DOHH2 (cell line): ENCODE measurements around the gene LYZL1.

ENCODE experiments used
- H3F3A ChIP-seq: fragments of 200-600 bp; sonication (generic), shearing (Covaris generic); 2 replicates; pipeline ENCODE4 v1.6.0; 2016; ENCODE audit warnings: antibody characterized with exemption, mild to moderate bottlenecking; ENCODE audit not compliant: control insufficient read depth, insufficient read depth
- H3K27ac ChIP-seq: fragments of 200-600 bp; sonication (generic); 2 replicates; pipeline ENCODE4 v1.5.1; 2014; ENCODE audit warnings: low read depth, mild to moderate bottlenecking, low read length, moderate library complexity
- H3K27me3 ChIP-seq: fragments of 200-600 bp; sonication (generic); 2 replicates; pipeline ENCODE4 v1.6.1; 2014; ENCODE audit warnings: mild to moderate bottlenecking, low read length, mixed read lengths; ENCODE audit not compliant: control insufficient read depth
- H3K36me3 ChIP-seq: fragments of 200-600 bp; sonication (generic); 2 replicates; pipeline ENCODE4 v1.6.1; 2014; ENCODE audit warnings: mild to moderate bottlenecking, low read length, moderate library complexity, mixed read lengths; ENCODE audit not compliant: control insufficient read depth
- H3K4me1 ChIP-seq: fragments of 200-600 bp; sonication (generic); 2 replicates; pipeline ENCODE4 v1.6.1; 2014; ENCODE audit warnings: mild to moderate bottlenecking, low read length, mixed read lengths; ENCODE audit not compliant: control insufficient read depth
- H3K4me2 ChIP-seq: fragments of 200-600 bp; sonication (generic); 2 replicates; pipeline ENCODE4 v1.6.0; 2014; ENCODE audit warnings: mild to moderate bottlenecking, low read length, moderate library complexity
- H3K4me3 ChIP-seq: fragments of 200-600 bp; sonication (generic); 2 replicates; pipeline ENCODE4 v1.5.1; 2014; ENCODE audit warnings: mild to moderate bottlenecking, low read length, mixed read lengths
- H3K79me2 ChIP-seq: fragments of 200-600 bp; sonication (generic); 2 replicates; pipeline ENCODE4 v1.6.1; 2014; ENCODE audit warnings: mild to moderate bottlenecking, low read length, mixed read lengths; ENCODE audit not compliant: control insufficient read depth
- H3K9me2 ChIP-seq: fragments of 200-600 bp; sonication (generic); replicated peaks from 2 replicates; pipeline ENCODE4 v1.6.1; 2014; ENCODE audit warnings: mild to moderate bottlenecking, low read length, mixed read lengths; ENCODE audit not compliant: control insufficient read depth
- H3K9me3 ChIP-seq: fragments of 200-600 bp; sonication (generic); 2 replicates; pipeline ENCODE4 v1.6.1; 2014; ENCODE audit warnings: antibody characterized with exemption, low read length, mixed read lengths; ENCODE audit not compliant: control insufficient read depth, insufficient read depth
- H4K20me1 ChIP-seq: fragments of 200-600 bp; sonication (generic); 2 replicates; pipeline ENCODE4 v1.6.0; 2014; ENCODE audit warnings: low read depth, mild to moderate bottlenecking, antibody characterized with exemption, low read length, moderate library complexity; ENCODE audit not compliant: control insufficient read depth, insufficient read depth
- CTCF ChIP-seq: fragments of 200-600 bp; sonication (generic); IDR thresholded peaks from one replicate; pipeline ENCODE4 v1.5.1; 2014; ENCODE audit warnings: antibody characterized with exemption, mild to moderate bottlenecking, low read depth, low read length; ENCODE audit not compliant: poor library complexity, severe bottlenecking
- EZH2phosphoT487 ChIP-seq: fragments of 200-600 bp; sonication (generic); IDR thresholded peaks from 2 replicates; pipeline ENCODE4 v1.6.1; 2017; ENCODE audit warnings: borderline replicate concordance, mild to moderate bottlenecking, antibody characterized with exemption, low read length, moderate library complexity, mixed read lengths

LYZL1 gene

GRCh38 chr10:29257106-29257783 lies 31.6 kb upstream of the LYZL1 start:
- Histone ChIP-seq H3K4me3 (no peak overlapping the region), H3K27me3 (no peaks in the 10 kb centered on the region), H3K4me2 (no peak overlapping the region), H3K4me1 (no peaks in the 10 kb centered on the region), H3F3A (no peaks in the 10 kb centered on the region), H3K36me3 (no peaks in the 10 kb centered on the region), H3K79me2 (no peaks in the 10 kb centered on the region), H3K27ac (no peak overlapping the region), H3K9me3 (no peaks in the 10 kb centered on the region), H3K9me2 (no peaks in the 10 kb centered on the region), H4K20me1 (no peaks in the 10 kb centered on the region)
- TF ChIP-seq EZH2phosphoT487, result no peak
- no peak for TF ChIP-seq CTCF

- Histone ChIP-seq H3K4me1 (no peaks in the 10 kb centered on the region), H3K9me2 (no peaks in the 10 kb centered on the region), H3K4me3 (no peak overlapping the region), H3K27me3 (no peaks in the 10 kb centered on the region), H3K79me2 (no peaks in the 10 kb centered on the region), H3F3A (no peaks in the 10 kb centered on the region), H3K27ac (no peak overlapping the region), H3K36me3 (no peaks in the 10 kb centered on the region), H3K9me3 (no peaks in the 10 kb centered on the region), H4K20me1 (no peaks in the 10 kb centered on the region), H3K4me2 (no peak overlapping the region)
- no peak for TF ChIP-seq CTCF
- no peak for TF ChIP-seq EZH2phosphoT487
These were observed 31.1 kb upstream of the LYZL1 start for GRCh38 chr10:29257784-29258135.

- H3K4me1 ChIP-seq, result no peaks in the 10 kb centered on the region
- TF ChIP-seq EZH2phosphoT487, result no peak
- no peak for TF ChIP-seq CTCF
These were observed 29.4 kb upstream of the LYZL1 start for GRCh38 chr10:29259498-29259897.

More at GRCh38 chr10:29259498-29259897, 29.4 kb upstream of the LYZL1 start:
- Histone ChIP-seq H3K27ac (no peak overlapping the region), H3K36me3 (no peaks in the 10 kb centered on the region), H3K9me2 (no peaks in the 10 kb centered on the region), H3K4me2 (no peak overlapping the region), H4K20me1 (no peaks in the 10 kb centered on the region), H3F3A (no peaks in the 10 kb centered on the region), H3K27me3 (no peaks in the 10 kb centered on the region), H3K4me3 (no peak overlapping the region), H3K79me2 (no peaks in the 10 kb centered on the region), H3K9me3 (no peaks in the 10 kb centered on the region)
